Right lobe of liver (tissue), 6 donors: ENCODE results near the gene CYP19A1. TPM values are rescaled to one million over a fixed set of nuclear protein-coding genes. Genes with fewer than 3 reads are reported as not detected.

Experiments used
- ATAC-seq, 4 donors: fragments of 200-7000 bp; cut with Tn5 transposase; one replicate each; pipeline ENCODE4 v1.9.1; 2020; ENCODE audit warnings: mild to moderate bottlenecking in 4 of 4, moderate library complexity in 4 of 4
- DNase-seq, 3 donors: peaks; one replicate each; pipeline ENCODE4 v3.0.0-alpha.2; 2020
- H3K27ac ChIP-seq, 3 donors: fragments of 200-600 bp; one replicate each; pipeline ENCODE4 v1.8.0; 2022
- H3K27me3 ChIP-seq, 2 donors: fragments of 200-600 bp; one replicate each; pipeline ENCODE4 v1.8.0; 2022
- H3K36me3 ChIP-seq, 4 donors: fragments of 200-600 bp; sonication (generic) in 1 of 4; one replicate each; pipeline versions ENCODE4 v1.5.1 to v1.8.0; 2017 to 2022; ENCODE audit warnings: control low read depth in 1 of 4
- H3K4me1 ChIP-seq, 4 donors: fragments of 200-600 bp; sonication (generic) in 1 of 4; one replicate each; pipeline versions ENCODE4 v1.5.1 to v1.8.0; 2017 to 2022; ENCODE audit warnings: control low read depth in 1 of 4
- H3K4me3 ChIP-seq, 3 donors: fragments of 200-600 bp; one replicate each; pipeline ENCODE4 v1.8.0; 2022
- H3K9me3 ChIP-seq, 4 donors: fragments of 200-600 bp; sonication (generic) in 1 of 4; one replicate each; pipeline versions ENCODE4 v1.5.1 to v1.8.0; 2017 to 2022; ENCODE audit warnings: control low read depth in 1 of 4
- CTCF ChIP-seq, 4 donors: fragments of 200-600 bp in 3 of 4; fragments of 450-650 bp in 1 of 4; IDR thresholded peaks; one replicate each; pipeline versions ENCODE4 v1.5.1 to v1.8.0; 2016 to 2022; ENCODE audit warnings: antibody characterized with exemption in 4 of 4, mild to moderate bottlenecking in 2 of 4
- POLR2A ChIP-seq: fragments of 450-650 bp; IDR thresholded peaks from one replicate; pipeline ENCODE4 v1.6.1; 2017; ENCODE audit warnings: antibody characterized with exemption, mild to moderate bottlenecking
- WGBS: methylation state at CpG from one replicate; pipeline ENCODE4 v1.1.6; 2018; ENCODE audit warnings: low coverage, low lambda C conversion rate; ENCODE audit not compliant: insufficient coverage; ENCODE audit errors: missing lambda C conversion rate; 5-methylcytosine and 5-hydroxymethylcytosine counted together
- intact Hi-C, 2 donors: fragments of 100-400 bp; cut with DNase I; formaldehyde crosslinking; loops; one replicate each; pipeline versions ENCODE4 v1.11.2 to v1.14.1; 2022
- total RNA-seq, 6 experiments: library from RNA; depleted of rRNA in 2 of 6; stranded (reverse); fragments of >200 nt in 2 of 6; fragmentation: NEBNext Ultra II Directional in 3 of 6; extraction: Animal tissue kit (Norgen Biotek cat#: 25700) in 3 of 6; gene quantifications; one replicate each; pipeline versions ENCODE4 v1.1.0 to v1.2.4, GENCODE V29; 2016 to 2023
- donor health status: DM: no; HTN: yes; CAD: no.
- donor health status: DM: no; HTN: no; CAD: no.
- donor health status: DM: no; HTN: no; CAD: no.
- donor health status: DM: no; HTN: yes; CAD: no.
- donor health status: DM: no; HTN: yes; CAD: no.

Gene CYP19A1
- total RNA-seq, 6 experiments from 2014 or later, result not detected

GRCh38 chr15:51313644-51314280 lies 24.6 kb downstream of the CYP19A1 start:
- ATAC-seq (no peak), DNase-seq (no peak)
- TF ChIP-seq POLR2A, result no peak
- TF ChIP-seq CTCF (IDR thresholded peaks at IDR 0.05), result no peak
- no peaks in the 10 kb centered on the region for H3K36me3 ChIP-seq
- no peaks in the 10 kb centered on the region for H3K4me1 ChIP-seq
- intact Hi-C loops, result no loop called here
- 59% methylated on average over 6 of the region's 10 CpGs for WGBS
- H3K27me3 ChIP-seq, result no peaks in the 10 kb centered on the region
- no peak overlapping the region for H3K4me3 ChIP-seq
- no peak overlapping the region for H3K27ac ChIP-seq
- H3K9me3 ChIP-seq, result no peaks in the 10 kb centered on the region

- H3K36me3 ChIP-seq, result no peaks in the 10 kb centered on the region
- ATAC-seq, result no peak
Measured at GRCh38 chr15:51313074-51313393, 25.4 kb downstream of the CYP19A1 start.

GRCh38 chr15:51312166-51313073 lies 26.0 kb downstream of the CYP19A1 start:
- 44% methylated on average over 8 of the region's 8 CpGs for WGBS
- no peaks in the 10 kb centered on the region for H3K4me1 ChIP-seq
- ATAC-seq (no peak), DNase-seq (no peak)
- H3K36me3 ChIP-seq, result no peaks in the 10 kb centered on the region
- no peak for TF ChIP-seq POLR2A
- TF ChIP-seq CTCF (IDR thresholded peaks at IDR 0.05), result no peak
- no peaks in the 10 kb centered on the region for H3K9me3 ChIP-seq
- H3K4me3 ChIP-seq, result no peak overlapping the region
- intact Hi-C loops, result no loop called here
- no peak overlapping the region for H3K27ac ChIP-seq
- H3K27me3 ChIP-seq, result no peaks in the 10 kb centered on the region

More at GRCh38 chr15:51313074-51313393, 25.4 kb downstream of the CYP19A1 start:
- intact Hi-C loops, result no loop called here
- TF ChIP-seq CTCF (IDR thresholded peaks at IDR 0.05) (no peak), POLR2A (no peak)
- DNase-seq, result no peak
- no peaks in the 10 kb centered on the region for H3K4me1 ChIP-seq
- H3K4me3 ChIP-seq, result no peak overlapping the region
- H3K9me3 ChIP-seq, result no peaks in the 10 kb centered on the region
- no peaks in the 10 kb centered on the region for H3K27me3 ChIP-seq
- H3K27ac ChIP-seq, result no peak overlapping the region

- H3K9me3 ChIP-seq, result no peaks in the 10 kb centered on the region
- H3K4me1 ChIP-seq, result no peaks in the 10 kb centered on the region
- DNase-seq (no peak), ATAC-seq (no peak)
- no peaks in the 10 kb centered on the region for H3K36me3 ChIP-seq
- H3K4me3 ChIP-seq, result no peak overlapping the region
- H3K27ac ChIP-seq, result no peak overlapping the region
- intact Hi-C loops, result no loop called here
- 23% methylated on average over 2 of the region's 2 CpGs for whole genome bisulfite sequencing
- no peaks in the 10 kb centered on the region for H3K27me3 ChIP-seq
- TF ChIP-seq POLR2A (no peak), CTCF (IDR thresholded peaks at IDR 0.05) (no peak)
Measured at GRCh38 chr15:51311510-51311909, 26.9 kb downstream of the CYP19A1 start.
